Activated naive CD4-positive, alpha-beta T cell treated with anti-CD3 and anti-CD28 coated beads, Interleukin-2, amount 50 U/mL, for 72 hours (primary cell): Measurements from ENCODE around the gene CERS4. TPM values are rescaled to one million over a fixed set of nuclear protein-coding genes. Genes with fewer than 3 reads are reported as not detected.
"Not testable (repeated sequence)": the region's sequence is repeated elsewhere in the genome, so short reads cannot be mapped to it uniquely, and the experiment has no call there.

Source experiments
- ATAC-seq, 2 donors: fragments of 150-1000 bp; cut with Tn5 transposase; 2 replicates each; pipeline ENCODE4 v1.10.0; 2021; ENCODE audit warnings: mild to moderate bottlenecking in 2 of 2, moderate library complexity in 2 of 2
- DNase-seq, 2 donors: peaks; one replicate each; pipeline ENCODE4 v3.0.0; 2021 to 2022; ENCODE audit warnings: low spot score in 2 of 2
- H3K27ac Mint-ChIP-seq, 2 donors: one replicate each; pipeline ENCODE4 v1.8.0; 2022; ENCODE audit warnings: mild to moderate bottlenecking in 2 of 2, mixed read lengths in 2 of 2
- H3K36me3 Mint-ChIP-seq, 2 donors: one replicate each; pipeline ENCODE4 v1.8.0; 2022; ENCODE audit warnings: mixed read lengths in 2 of 2
- H3K9me3 Mint-ChIP-seq, 2 donors: one replicate each; pipeline ENCODE4 v1.8.0; 2022; ENCODE audit warnings: mixed read lengths in 2 of 2
- total RNA-seq, 2 donors: library from RNA; stranded (reverse); gene quantifications; one replicate each; pipeline ENCODE4 v1.2.3, GENCODE V29; 2022

The CERS4 gene
- total RNA-seq, 2 donors from 2014 or later = 18.4 to 22.4 TPM

GRCh38 chr19:8206147-8207087 is 2.8 kb upstream of the CERS4 start:
- Mint-ChIP-seq H3K9me3 (no peaks in the 10 kb centered on the region), H3K27ac (no peak overlapping the region), H3K36me3 (peaks cover 8 to 10% of the 10 kb centered on the region in 2 donors)
- ATAC-seq (no peak), DNase-seq (no peak)

- not testable (repeated sequence) for H3K36me3 Mint-ChIP-seq, DNase-seq, H3K27ac Mint-ChIP-seq, ATAC-seq, H3K9me3 Mint-ChIP-seq
Observed at GRCh38 chr19:8207326-8207725, 1.8 kb upstream of the CERS4 start.

DNA sequence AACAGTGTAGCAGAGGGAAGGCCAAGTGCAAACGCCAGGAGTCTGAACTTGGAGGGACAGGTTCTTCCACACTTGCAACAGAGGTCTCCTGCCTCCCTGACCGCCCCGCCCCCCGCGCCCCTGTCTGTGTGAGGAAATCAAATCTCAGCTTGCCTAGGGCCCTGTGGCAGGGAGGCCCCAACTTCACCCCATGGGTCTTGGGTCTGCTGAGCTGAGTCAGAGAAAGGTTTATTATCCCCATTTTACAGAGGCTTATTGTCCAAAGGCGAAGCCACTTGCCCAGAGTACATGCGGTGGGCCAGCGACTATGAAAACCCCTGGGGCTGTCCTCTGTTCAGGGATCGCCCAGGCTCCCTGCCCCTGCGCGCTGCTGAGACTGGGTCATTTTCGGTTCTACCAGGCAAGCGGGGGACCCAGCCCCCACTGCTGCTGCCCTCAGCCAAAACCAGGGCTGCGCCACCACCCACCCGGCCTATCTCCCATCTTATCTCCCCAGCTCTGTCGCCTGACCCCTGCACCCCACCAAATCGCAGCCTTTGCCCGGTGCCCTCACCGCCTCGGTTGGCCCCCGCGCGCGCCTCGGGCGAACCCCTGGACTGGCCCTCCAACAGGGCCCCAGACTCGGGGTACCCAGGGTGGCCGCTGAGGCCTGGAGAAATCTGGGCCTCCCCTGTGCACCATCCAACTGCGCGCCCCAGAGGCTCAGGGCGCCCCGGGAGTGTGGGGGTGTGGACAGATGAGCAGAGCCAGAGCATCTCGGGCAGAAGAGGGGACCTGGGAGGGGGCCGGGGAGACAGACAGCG is 850 bp upstream of the CERS4 start:
- Mint-ChIP-seq H3K27ac (no peak overlapping the region), H3K9me3 (no peaks in the 10 kb centered on the region), H3K36me3 (peaks cover 8 to 10% of the 10 kb centered on the region in 2 donors)
- DNase-seq (no peak), ATAC-seq (peak in 1 of 2 donors; percentile 14)

GRCh38 chr19:8209462-8210378 is 550 bp downstream of the CERS4 start:
- ATAC-seq (peak; percentile 85), DNase-seq (peak; percentile 83 to 88)
- peak overlapping the region; percentile 95 to 96 for H3K27ac Mint-ChIP-seq
- H3K36me3 Mint-ChIP-seq = peaks cover 8 to 10% of the 10 kb centered on the region in 2 donors
- no peaks in the 10 kb centered on the region for H3K9me3 Mint-ChIP-seq

GRCh38 chr19:8210421-8211101 is 1.4 kb downstream of the CERS4 start:
- H3K9me3 Mint-ChIP-seq = no peaks in the 10 kb centered on the region
- peaks cover 8 to 10% of the 10 kb centered on the region in 2 donors for H3K36me3 Mint-ChIP-seq
- no peak for ATAC-seq
- peak overlapping the region; percentile 95 to 96 for H3K27ac Mint-ChIP-seq
- no peak for DNase-seq

- H3K9me3 Mint-ChIP-seq = no peaks in the 10 kb centered on the region
- H3K27ac Mint-ChIP-seq = peak overlapping the region in 1 of 2 donors; percentile 32
- no peak for DNase-seq
- no peak for ATAC-seq
- H3K36me3 Mint-ChIP-seq = peaks cover 8 to 10% of the 10 kb centered on the region in 2 donors
Observed at GRCh38 chr19:8212212-8212611, 3.0 kb downstream of the CERS4 start.

GRCh38 chr19:8212916-8213315 is 3.7 kb downstream of the CERS4 start:
- Mint-ChIP-seq H3K9me3 (no peaks in the 10 kb centered on the region), H3K36me3 (peaks cover 8 to 10% of the 10 kb centered on the region in 2 donors), H3K27ac (peak overlapping the region in 1 of 2 donors; percentile 13)
- ATAC-seq (no peak), DNase-seq (no peak)

- H3K36me3 Mint-ChIP-seq = peaks cover 8 to 10% of the 10 kb centered on the region in 2 donors
- no peaks in the 10 kb centered on the region for H3K9me3 Mint-ChIP-seq
- ATAC-seq (no peak), DNase-seq (no peak)
- peak overlapping the region in 1 of 2 donors; percentile 30 for H3K27ac Mint-ChIP-seq
Observed at GRCh38 chr19:8213827-8214672, 4.9 kb downstream of the CERS4 start.

DNA sequence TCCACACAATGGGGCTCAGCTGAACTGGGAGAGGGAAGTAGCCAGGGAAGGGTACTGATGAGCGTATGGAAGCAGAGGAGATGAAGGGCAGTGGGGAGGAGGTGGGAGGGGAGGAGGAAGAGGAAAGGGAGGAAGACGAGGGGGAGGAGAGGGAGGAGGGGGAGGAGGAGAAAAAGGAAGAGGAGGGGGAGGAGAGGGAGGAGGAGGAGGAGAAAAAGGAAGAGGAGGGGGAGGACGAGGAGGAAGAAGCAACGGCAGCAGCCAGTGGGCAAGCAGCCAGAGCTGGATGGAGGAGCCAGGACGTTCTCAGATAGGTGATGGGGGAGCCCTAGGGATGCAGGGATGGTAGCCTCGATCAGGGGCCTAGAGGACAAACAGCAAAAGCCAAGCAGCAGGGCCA is 5.6 kb downstream of the CERS4 start:
- Mint-ChIP-seq H3K27ac (peak overlapping the region; percentile 30 to 65), H3K9me3 (no peaks in the 10 kb centered on the region), H3K36me3 (peaks cover 7% of the 10 kb centered on the region in 2 donors)
- no peak for ATAC-seq
- DNase-seq = no peak

DNA sequence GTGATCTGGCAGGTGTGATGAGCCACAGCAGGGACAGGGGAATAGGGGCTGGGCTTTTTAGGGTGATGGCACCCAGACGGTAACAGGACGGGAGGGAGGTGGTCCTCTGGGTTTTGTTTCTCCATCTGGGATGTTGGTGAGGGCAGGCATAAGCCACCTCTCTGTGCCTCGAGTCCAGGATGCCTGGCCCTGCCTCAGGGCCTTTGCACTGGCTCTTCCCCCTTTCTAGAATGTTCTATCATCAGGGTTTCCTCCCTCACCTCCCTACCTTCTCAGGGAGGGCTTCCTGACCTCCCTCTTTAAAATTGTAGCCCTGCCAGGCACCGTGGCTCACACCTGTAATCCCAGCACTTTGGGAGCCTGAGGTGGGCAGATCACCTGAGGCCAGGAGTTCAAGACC is 6.6 kb downstream of the CERS4 start:
- no peak for ATAC-seq
- no peaks in the 10 kb centered on the region for H3K36me3 Mint-ChIP-seq
- H3K27ac Mint-ChIP-seq = no peak overlapping the region
- no peaks in the 10 kb centered on the region for H3K9me3 Mint-ChIP-seq
- no peak for DNase-seq

DNA sequence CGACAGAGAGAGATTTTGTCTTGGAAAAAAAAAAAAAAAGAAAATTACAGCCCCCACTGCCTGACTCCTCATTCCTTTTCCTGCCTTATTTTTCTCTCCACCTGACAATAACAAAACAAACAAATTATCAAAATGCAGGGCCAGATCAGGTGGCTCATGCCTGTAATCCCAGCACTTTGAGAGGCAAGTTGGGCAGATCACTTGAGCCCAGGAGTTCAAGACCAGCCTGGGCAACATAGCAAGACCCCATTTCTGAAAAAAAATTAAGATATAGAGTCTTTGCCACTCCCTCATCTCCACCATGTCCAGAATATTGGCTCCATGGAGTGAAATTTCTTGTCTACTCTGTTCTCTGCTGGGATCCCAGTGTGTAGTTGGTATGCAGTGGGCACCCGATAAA is 7.2 kb downstream of the CERS4 start:
- no peak overlapping the region for H3K27ac Mint-ChIP-seq
- no peaks in the 10 kb centered on the region for H3K9me3 Mint-ChIP-seq
- DNase-seq = no peak
- ATAC-seq = no peak
- H3K36me3 Mint-ChIP-seq = no peaks in the 10 kb centered on the region

DNA sequence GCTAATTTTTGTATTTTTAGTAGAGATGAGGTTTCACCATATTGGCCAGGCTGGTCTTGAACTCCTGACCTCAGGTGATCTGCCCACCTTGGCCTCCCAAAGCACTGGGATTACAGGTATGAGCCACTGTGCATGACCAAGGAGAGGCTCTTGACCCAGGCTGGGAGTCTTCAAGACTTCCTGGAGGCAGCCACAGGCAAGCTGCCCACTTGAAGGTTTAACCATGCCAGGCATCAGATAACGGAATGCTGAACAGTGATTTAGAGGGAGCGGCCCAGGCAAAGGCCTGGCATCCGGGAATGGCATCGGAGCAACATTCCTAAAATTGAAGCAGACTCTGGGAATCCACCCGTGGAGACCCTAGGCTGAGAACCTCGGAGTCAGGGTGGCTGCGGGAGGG is 9.0 kb downstream of the CERS4 start:
- not testable (repeated sequence) for H3K9me3 Mint-ChIP-seq, H3K36me3 Mint-ChIP-seq, ATAC-seq, DNase-seq
- H3K27ac Mint-ChIP-seq = peak overlapping the region in 1 of 2 donors; percentile 53

GRCh38 chr19:8220481-8220880 is 11.3 kb downstream of the CERS4 start:
- H3K36me3 Mint-ChIP-seq = no peaks in the 10 kb centered on the region
- no peaks in the 10 kb centered on the region for H3K9me3 Mint-ChIP-seq
- H3K27ac Mint-ChIP-seq = no peak overlapping the region
- DNase-seq (no peak), ATAC-seq (no peak)

- DNase-seq = no peak
- ATAC-seq = no peak
- no peaks in the 10 kb centered on the region for H3K36me3 Mint-ChIP-seq
- peak overlapping the region in 1 of 2 donors; percentile 22 for H3K27ac Mint-ChIP-seq
- no peaks in the 10 kb centered on the region for H3K9me3 Mint-ChIP-seq
Observed at GRCh38 chr19:8221161-8221560, 12.0 kb downstream of the CERS4 start.

DNA sequence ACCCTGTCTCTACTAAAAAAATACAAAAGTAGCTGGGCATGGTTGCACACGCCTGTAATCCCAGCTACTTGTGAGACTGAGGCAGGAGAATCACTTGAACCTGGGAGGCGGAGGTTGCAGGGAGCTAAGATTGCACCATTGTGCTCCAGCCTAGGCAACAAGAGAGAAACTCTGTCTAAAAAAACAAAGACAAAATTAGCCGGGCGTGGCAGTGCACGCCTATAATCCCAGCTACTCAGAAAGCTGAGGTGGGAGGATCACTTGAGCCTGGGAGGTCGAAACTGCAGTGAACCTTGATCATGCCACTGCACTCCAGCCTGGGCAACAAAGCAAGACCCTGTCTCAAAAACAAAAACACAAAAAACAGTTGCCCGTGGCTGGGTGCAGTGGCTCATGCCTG is 14.3 kb downstream of the CERS4 start:
- H3K36me3 Mint-ChIP-seq, ATAC-seq, H3K9me3 Mint-ChIP-seq, DNase-seq: not testable (repeated sequence)
- peak overlapping the region in 1 of 2 donors; percentile 79 for H3K27ac Mint-ChIP-seq
